GM15510 (cell line): ENCODE data around the gene CPEB3.

Experiments
- POLR2A ChIP-seq: IDR thresholded peaks from 3 replicates; pipeline ENCODE4 v1.6.1; 2011; ENCODE audit warnings: borderline replicate concordance; ENCODE audit not compliant: insufficient read length; ENCODE audit errors: extremely low read depth

The CPEB3 gene

DNA sequence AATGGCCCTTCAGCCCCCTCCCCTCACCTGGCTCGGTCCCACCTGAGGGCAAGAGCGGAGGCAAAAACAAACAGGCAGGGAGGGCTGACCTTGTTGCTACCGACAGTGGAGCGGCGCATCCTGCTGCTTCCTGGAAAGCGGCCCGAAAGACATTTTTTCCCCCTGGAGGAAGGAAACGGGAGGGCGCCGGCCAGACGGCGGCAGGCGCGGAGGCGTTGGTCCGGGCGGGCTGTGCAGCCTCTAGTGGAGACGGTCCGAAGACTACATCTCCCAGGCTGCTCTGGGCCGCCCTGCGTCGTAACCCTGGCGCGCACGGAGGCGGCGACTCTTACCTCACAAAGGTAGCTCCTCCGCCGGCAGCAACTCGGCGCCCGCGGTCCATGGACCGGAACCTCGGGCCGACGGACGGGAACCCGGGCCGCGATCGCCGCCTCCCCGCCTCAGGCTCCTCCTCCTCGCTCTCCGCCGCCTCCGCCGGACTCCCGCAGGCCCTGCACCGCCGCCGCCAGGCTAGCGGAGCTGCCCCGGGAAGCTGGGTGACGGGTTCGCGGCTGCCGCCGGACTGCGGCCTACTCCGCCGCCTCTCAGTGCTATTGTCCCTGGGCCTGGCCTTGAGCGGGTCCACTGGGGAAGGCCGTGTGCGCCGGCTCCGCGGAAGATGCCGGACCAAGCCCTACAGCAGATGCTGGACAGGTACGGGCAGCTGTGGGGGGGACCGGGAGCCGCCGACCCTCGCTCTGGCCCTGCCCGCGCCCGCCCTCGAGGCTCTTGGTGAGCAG lies at the start of gene CPEB3, which contains the start of gene MARCHF5:
Gene CPEB3, minus strand, starts transcription at position 242 of the 779 bp plus-strand sequence. CDS start 50,728 bp downstream, outside the sequence.
Gene MARCHF5, plus strand, starts transcription at position 331 of the 779 bp plus-strand sequence. Its CDS starts 328 bp downstream, at position 659.
- peak; percentile 67 for TF ChIP-seq POLR2A

DNA sequence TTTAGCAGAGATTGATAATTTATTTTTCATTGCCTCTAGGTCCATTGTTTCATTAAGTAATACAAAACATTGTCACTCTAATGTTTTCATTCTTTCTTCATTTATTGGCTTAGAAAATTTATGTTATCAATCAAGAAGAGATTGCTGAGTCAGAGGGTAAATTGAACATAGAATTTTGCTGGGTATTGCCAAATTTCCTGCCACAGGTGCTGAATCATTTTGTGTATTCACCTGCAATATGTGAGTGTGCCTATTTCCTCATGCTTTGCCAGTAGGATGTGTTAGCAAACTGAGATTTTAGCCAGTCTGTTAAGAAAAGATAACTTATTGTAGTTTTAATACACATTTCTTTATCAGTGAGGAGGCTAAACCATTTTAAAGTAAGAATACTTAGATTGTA lies 38.1 kb upstream of the CPEB3 start:
- no peak for TF ChIP-seq POLR2A

DNA sequence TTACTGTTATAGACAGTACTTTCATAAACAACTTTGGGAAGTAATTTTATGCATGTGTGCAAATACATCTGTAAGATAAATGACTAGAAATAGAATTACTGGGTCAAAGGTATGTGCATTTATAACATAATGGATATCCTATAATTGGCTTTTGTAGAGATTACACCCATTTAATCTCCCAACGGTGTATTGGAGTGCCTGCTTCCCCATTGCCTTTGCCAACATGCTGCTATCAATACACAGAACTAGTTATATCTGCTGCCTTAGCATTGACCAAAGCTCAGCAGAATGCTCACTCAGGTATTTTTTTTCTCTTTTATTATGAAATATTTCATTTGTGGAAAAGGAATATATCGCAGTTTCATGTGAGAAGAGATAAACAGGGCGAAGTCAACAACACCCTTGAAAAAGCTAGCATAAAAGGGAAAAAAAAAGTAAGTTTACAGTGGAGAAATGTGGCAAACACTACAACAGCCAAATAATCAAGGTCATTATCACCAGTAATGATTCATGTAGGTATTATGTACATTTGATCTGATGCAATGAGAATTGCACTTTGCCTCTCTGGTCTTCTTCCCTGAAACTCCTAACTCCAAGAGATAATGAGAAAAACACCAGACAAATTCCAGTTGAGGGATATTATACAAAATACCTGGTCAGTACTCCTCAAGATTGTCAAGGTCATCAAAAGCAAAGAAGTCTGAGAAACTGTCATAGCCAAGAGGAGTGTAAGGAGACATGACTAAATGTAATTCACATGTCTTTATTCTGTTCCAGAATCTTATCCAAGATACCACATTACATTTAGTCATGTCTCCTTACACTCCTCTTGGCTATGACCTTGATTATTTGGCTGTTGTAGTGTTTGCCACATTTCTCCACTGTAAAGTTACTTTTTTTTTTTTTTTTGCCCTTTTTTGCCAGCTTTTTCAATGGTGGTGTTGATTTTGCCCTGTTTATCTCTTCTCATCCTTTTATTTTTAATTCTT lies 36.9 kb upstream of the CPEB3 start:
- no peak for TF ChIP-seq POLR2A

DNA sequence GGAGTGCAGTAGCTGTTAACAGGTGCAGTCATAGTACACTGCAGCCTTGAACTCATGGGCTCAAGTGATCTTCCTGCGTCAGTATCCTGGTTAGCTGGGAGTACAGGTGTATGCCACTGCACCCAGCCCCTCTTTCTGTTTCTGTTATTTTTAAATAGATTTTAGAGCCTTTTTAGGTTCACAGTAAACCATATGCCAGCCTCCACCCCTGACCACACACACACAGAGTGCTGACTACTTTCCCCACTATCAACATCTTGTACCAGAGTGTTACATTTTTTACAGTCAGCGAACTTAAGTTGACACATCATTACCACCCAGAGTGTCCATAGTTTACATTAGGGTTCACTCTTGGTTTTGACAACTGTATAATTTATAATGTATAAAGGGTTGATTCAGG lies 32.2 kb upstream of the CPEB3 start:
- TF ChIP-seq POLR2A, result no peak

DNA sequence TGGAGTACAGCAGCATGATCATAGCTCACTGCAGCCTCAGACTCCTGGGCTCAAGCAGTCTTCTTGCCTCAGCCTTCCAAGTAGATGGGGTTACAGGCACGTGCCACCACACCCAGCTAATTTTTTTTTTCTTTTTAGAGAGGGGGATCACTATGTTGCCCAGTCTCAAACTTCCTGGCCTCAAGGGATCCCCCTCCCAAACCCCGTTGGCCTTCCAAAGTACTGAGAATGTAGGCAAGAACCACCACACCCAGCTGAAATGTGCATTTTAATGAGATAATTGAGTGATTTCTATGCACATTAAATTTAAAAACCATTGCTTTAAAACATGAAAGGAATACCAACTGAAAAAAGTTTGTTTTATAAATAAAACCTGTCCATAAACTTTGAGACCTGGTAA lies 25.7 kb upstream of the CPEB3 start:
- no peak for TF ChIP-seq POLR2A

DNA sequence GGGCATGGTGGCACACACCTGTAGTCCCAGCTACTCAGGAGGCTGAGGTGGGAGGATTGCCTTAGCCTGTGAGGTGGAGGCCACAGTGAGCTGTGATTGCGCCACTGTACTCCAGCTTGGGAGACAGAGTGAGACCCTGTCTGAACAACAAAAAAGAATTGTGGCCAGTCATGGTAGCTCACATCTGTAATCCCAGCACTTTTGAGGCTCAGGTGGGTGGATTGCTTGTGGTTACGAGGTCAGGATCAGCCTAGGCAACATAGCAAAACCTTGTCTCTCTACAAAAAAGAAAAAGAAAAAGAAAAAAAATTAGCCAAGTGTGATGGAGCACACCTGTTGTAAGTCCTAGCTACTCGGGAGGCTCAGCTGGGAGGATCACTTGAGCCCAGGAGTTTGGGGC lies 22.9 kb upstream of the CPEB3 start:
- TF ChIP-seq POLR2A, result no peak

DNA sequence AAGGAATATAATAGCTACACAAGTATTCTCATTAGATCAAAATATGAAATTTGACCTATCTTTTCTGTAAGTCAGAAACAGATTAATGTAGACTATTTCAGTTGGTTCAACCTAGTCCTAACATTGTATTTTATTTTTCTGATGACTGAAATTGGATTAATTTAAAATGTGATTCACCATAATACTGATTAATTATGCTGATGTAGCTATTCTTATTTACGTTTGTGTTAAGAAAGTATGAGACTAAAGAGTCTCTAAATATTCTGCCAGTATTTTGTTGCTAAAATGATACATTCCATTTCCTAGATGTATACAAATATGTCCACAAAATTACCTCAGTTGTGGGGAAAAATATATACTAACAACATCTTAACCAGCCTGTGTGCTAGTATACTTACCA lies 18.4 kb upstream of the CPEB3 start:
- no peak for TF ChIP-seq POLR2A

DNA sequence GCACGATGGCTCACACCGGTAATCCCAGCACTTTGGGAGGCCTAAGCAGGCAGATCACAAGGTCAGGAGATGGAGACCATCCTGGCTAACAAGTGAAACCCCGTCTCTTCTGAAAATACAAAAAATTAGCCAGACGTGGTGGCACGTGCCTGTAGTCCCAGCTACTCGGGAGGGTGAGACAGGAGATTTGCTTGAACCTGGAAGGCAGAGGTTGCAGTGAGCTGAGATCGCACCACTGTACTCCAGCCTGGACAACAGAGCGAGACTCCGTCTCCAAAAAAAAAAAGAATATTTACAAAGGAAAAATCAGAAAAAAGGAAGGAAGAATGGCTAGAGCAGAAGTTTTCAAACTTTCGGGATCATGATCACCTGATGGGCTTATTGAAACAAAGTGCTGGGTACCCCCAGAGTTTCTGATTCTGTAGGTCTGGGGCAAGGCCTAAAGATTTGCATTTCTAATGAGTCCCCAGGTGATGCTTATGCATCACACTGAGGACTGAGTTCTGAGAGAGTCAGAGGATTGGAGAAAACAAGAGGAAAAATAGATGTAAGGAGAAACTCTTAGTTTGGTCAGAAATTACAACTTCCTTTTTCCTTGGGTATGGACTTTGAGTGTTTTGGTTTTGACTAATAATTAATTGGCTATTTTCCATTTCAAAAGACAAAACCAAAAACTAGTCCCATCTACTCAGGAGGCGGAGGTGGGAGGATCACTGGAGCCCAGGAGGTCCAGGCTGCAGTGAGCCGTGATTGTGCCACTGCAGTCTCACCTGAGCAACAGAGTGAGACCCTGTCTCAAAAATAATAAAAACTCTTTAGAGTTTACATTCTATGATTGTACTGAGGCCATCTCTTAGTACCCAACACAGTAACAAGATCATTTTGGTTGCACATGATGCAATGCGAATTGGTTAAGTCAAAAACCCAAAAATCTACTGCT lies 14.5 kb upstream of the CPEB3 start:
- TF ChIP-seq POLR2A, result no peak

DNA sequence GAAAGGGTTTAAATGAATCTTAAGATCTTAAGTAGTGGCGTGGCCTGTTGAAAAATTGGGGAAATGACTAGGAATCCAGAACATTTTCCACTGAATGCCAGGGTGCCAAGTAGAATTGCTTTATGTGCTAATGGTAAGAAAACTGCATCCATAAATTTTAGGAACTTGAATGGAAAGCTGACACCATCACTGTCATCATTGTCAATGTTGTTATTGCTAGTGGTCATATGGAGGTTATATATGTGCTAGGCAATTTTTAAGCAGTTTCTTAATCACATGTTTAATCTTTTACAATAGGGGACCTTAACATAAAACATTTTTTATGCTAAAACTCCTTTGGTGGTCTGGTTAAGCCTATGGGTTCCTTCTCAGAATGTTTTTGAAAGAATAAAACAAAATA lies 13.2 kb upstream of the CPEB3 start:
- TF ChIP-seq POLR2A, result no peak

DNA sequence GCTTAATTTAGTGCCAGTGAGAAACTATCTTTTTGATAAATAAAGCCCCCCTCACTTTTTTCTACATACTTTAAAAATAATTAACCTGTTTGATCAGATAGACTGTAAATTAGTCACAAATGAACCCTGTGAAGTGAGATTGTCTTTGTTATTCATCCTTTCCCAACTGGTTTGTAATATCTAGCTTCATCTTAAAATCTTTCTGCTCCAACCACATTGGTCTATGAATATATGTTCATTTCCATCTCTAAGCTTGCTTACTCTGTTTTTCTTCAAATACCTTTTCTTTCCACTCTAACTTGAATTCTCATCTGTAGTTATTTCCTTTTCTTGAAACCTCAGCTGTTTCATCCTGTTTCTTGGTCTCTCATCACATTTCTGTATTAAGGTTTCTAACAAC lies 12.2 kb upstream of the CPEB3 start:
- TF ChIP-seq POLR2A, result no peak

DNA sequence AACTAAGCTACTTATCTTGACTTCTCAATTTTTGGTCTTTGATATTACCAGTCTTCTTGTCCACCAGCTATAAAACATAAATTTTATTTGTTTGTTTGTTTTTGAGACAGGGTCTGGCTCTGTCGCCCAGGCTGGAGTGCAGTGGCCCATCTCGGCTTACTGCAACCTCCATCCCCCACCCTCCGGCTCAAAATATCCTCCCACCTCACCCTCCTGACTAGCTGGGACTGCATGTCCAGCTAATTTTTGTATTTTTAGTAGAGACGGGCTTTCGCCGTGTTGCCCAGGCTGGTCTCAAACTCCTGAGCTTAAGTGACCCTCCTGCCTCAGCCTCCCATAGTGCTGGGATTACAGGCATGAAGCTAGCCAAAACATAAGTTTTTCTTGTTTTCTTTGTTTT lies 7.6 kb upstream of the CPEB3 start:
- TF ChIP-seq POLR2A, result no peak

DNA sequence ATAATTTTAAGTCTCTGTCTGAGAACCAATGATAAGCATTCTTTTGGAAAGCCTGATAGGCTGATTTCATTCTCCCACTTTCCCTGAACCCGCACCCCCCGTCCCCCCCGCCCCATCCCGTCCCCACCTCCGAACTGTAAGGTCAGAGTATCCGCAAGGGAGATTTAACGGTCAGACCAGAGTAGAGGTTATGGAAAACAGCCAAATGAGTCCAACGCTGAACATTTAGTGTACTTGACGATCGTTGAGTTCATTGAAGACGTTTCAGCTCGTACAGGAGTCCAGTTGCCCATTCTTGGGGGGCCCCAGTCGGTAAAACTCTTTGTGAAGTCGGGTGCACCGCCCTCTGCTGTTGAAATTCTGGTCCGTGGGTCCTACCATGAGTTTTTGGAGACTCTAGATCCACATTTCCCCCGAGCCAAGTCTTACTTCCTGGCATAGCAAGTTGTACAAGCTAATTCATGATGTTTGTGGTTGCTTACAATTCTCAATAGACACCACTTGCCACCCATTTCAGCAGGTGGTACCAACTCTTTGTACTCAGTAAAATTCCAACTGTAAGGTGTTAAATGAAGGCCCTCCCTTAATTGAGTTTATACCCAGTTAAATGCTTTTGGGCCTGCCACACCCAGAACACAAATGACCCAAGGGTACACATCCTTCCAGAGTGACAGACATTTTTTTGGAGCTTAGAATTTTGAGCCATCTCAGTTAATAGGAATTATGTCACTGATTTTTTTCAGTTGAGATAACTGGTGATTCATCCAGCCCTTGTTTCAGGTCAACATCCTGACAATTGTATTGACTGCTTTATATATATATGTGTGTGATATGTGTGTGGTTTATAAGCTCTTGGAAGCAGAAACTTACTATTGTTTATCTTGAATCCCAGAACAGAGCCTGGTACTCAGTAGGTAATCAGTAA lies 1.3 kb upstream of the CPEB3 start:
- TF ChIP-seq POLR2A, result no peak

DNA sequence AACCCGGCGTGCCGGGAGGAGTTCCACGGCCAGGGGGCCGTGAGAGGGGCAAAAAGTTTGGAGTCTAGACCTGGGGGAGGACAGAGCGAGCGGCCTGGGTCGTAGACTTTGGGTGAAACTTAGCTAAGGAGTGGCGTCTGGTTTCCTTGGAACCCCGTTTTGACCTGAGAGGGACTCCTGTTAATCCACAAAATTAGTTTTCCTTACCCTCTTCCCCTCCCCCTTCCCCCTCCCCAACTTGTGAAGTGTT lies 663 bp upstream of the CPEB3 start:
- TF ChIP-seq POLR2A, result no peak
